HepG2 (cell line): ENCODE results near the gene EEPD1. TPM values are rescaled to one million over a fixed set of nuclear protein-coding genes. Genes with fewer than 3 reads are reported as not detected.

Experiments used
- AKAP8 ChIP-seq: sonication (generic); formaldehyde crosslinking; IDR thresholded peaks from 2 replicates; pipeline ENCODE4 v1.5.1; 2020; ENCODE audit warnings: mild to moderate bottlenecking, missing genetic modification reagents
- BCL6 ChIP-seq: IDR thresholded peaks from 2 replicates; pipeline ENCODE4 v1.6.1; 2016; ENCODE audit warnings: missing genetic modification reagents, missing compliant biosample characterization
- BRD4 ChIP-seq: sonication (generic); formaldehyde crosslinking; IDR thresholded peaks from 2 replicates; pipeline ENCODE4 v1.4.0; 2020; ENCODE audit warnings: missing genetic modification reagents
- CENPT ChIP-seq: sonication (generic); formaldehyde crosslinking; IDR thresholded peaks from 2 replicates; pipeline ENCODE4 v1.8.0; 2022; ENCODE audit warnings: low read depth, mild to moderate bottlenecking, moderate library complexity, missing genetic modification reagents
- CHCHD3 ChIP-seq: sonication (generic); formaldehyde crosslinking; IDR thresholded peaks from 2 replicates; pipeline ENCODE4 v1.8.0; 2022; ENCODE audit warnings: mild to moderate bottlenecking, missing genetic modification reagents, moderate library complexity
- DNMT3B ChIP-seq: conservative IDR thresholded peaks from 2 replicates; pipeline ENCODE4 v1.6.1; 2016; ENCODE audit warnings: missing biosample characterization, control low read depth
- EZH2 ChIP-seq: conservative IDR thresholded peaks from 2 replicates; pipeline ENCODE4 v1.6.1; 2012; ENCODE audit warnings: mild to moderate bottlenecking, low read depth, low read length, moderate library complexity
- GZF1 ChIP-seq: sonication (generic); formaldehyde crosslinking; IDR thresholded peaks from 2 replicates; pipeline ENCODE4 v1.5.1; 2020; ENCODE audit warnings: mild to moderate bottlenecking, missing genetic modification reagents
- JUND ChIP-seq: sonication (generic); formaldehyde crosslinking; IDR thresholded peaks from 2 replicates; pipeline ENCODE4 v1.8.0; 2022; ENCODE audit warnings: mild to moderate bottlenecking, missing genetic modification reagents
- KDM2A ChIP-seq: sonication (generic); formaldehyde crosslinking; IDR thresholded peaks from 2 replicates; pipeline ENCODE4 v1.4.0; 2020; ENCODE audit warnings: low read depth, missing genetic modification reagents, borderline replicate concordance
- KDM5B ChIP-seq: sonication (generic); formaldehyde crosslinking; IDR thresholded peaks from 2 replicates; pipeline ENCODE4 v1.4.0; 2020; ENCODE audit warnings: missing genetic modification reagents, mild to moderate bottlenecking, borderline replicate concordance
- NONO ChIP-seq, 2 experiments: fragments of 450-650 bp in 1 of 2; sonication (generic) in 1 of 2; formaldehyde crosslinking in 1 of 2; IDR thresholded peaks in 1 of 2; conservative IDR thresholded peaks in 1 of 2; 2 replicates each; pipeline versions ENCODE4 v1.6.1 to v1.8.0; 2017 to 2022; ENCODE audit warnings: mild to moderate bottlenecking in 1 of 2, missing genetic modification reagents in 1 of 2, moderate library complexity in 1 of 2
- NR2F6 ChIP-seq, 2 experiments: IDR thresholded peaks; 2 replicates each; pipeline ENCODE4 v1.6.1; 2016; ENCODE audit warnings: antibody characterized with exemption in 1 of 2, mild to moderate bottlenecking in 1 of 2
- PHF8 ChIP-seq: sonication (generic); formaldehyde crosslinking; IDR thresholded peaks from 2 replicates; pipeline ENCODE4 v1.5.0; 2020; ENCODE audit warnings: missing genetic modification reagents
- POLR2AphosphoS2 ChIP-seq: IDR thresholded peaks from 2 replicates; pipeline ENCODE4 v1.6.1; 2011; ENCODE audit warnings: low read depth, low read length, improper control_type of control experiment
- RFX5 ChIP-seq: IDR thresholded peaks from 2 replicates; pipeline ENCODE4 v1.6.1; 2011; ENCODE audit warnings: low read depth, low read length, improper control_type of control experiment
- RNF219 ChIP-seq: sonication (generic); formaldehyde crosslinking; IDR thresholded peaks from 2 replicates; pipeline ENCODE4 v1.5.0; 2020; ENCODE audit warnings: mild to moderate bottlenecking, missing genetic modification reagents
- SIX4 ChIP-seq: sonication (generic); formaldehyde crosslinking; IDR thresholded peaks from 2 replicates; pipeline ENCODE4 v1.4.0; 2020; ENCODE audit warnings: missing genetic modification reagents
- SKI ChIP-seq: fragments of 450-650 bp; IDR thresholded peaks from one replicate; pipeline ENCODE4 v1.6.1; 2018; ENCODE audit warnings: mild to moderate bottlenecking; ENCODE audit not compliant: partially characterized antibody
- SNAPC2 ChIP-seq: sonication (generic); formaldehyde crosslinking; IDR thresholded peaks from 2 replicates; pipeline ENCODE4 v1.8.1; 2022; ENCODE audit warnings: mild to moderate bottlenecking, missing genetic modification reagents
- TRIM24 ChIP-seq: sonication (generic); formaldehyde crosslinking; IDR thresholded peaks from 2 replicates; pipeline ENCODE4 v1.8.0; 2022; ENCODE audit warnings: mild to moderate bottlenecking, missing genetic modification reagents
- ZMAT3 ChIP-seq: sonication (generic); formaldehyde crosslinking; conservative IDR thresholded peaks from 2 replicates; pipeline ENCODE4 v1.7.0; 2021; ENCODE audit warnings: missing genetic modification reagents
- ZNF143 ChIP-seq: sonication (generic); formaldehyde crosslinking; IDR thresholded peaks from 2 replicates; pipeline ENCODE4 v1.4.0; 2020; ENCODE audit warnings: missing genetic modification reagents
- ZNF343 ChIP-seq: sonication (generic); formaldehyde crosslinking; IDR thresholded peaks from 2 replicates; pipeline ENCODE4 v1.4.0; 2020; ENCODE audit warnings: mild to moderate bottlenecking, missing genetic modification reagents
- ZNF44 ChIP-seq: sonication (generic); formaldehyde crosslinking; IDR thresholded peaks from 2 replicates; pipeline ENCODE4 v1.5.1; 2020; ENCODE audit warnings: mild to moderate bottlenecking, missing genetic modification reagents
- ZNF678 ChIP-seq: sonication (generic); formaldehyde crosslinking; IDR thresholded peaks from 2 replicates; pipeline ENCODE4 v1.4.0; 2020; ENCODE audit warnings: mild to moderate bottlenecking, missing genetic modification reagents
- polyA plus RNA-seq, 8 experiments: library from polyadenylated mRNA; depleted of rRNA in 3 of 8; stranded (reverse) in 7 of 8; unstranded in 1 of 8; fragments of >200 nt; fragmentation: Illumina TruSeq in 4 of 8; extraction: Trizol in 4 of 8; gene quantifications; 2 replicates each; pipeline versions ENCODE4 v1.2.1 to v1.2.3, GENCODE V29; 2011 to 2016; ENCODE audit warnings: low read depth in 4 of 8, missing spikeins in 1 of 8, mixed read lengths in 1 of 8; ENCODE audit not compliant: insufficient read depth in 1 of 8
- total RNA-seq, 5 experiments: library from RNA; depleted of rRNA; stranded (reverse); fragments of >200 nt; fragmentation: Illumina TruSeq; extraction: Trizol; gene quantifications; 2 replicates each; pipeline ENCODE4 v1.2.3, GENCODE V29; 2016; ENCODE audit warnings: low read depth in 1 of 5
- TF ChIP-seq, protein P1 (sequence below): sonication (generic); formaldehyde crosslinking; IDR thresholded peaks from 2 replicates; pipeline ENCODE4 v1.5.1; 2020; ENCODE audit warnings: missing genetic modification reagents, mild to moderate bottlenecking, borderline replicate concordance

EEPD1 gene
- total and polyA plus RNA-seq, 2 of the 13 experiments (the other 11 are each of a cell fraction or from before 2014, with no cell fraction given), result 10.1 to 16.4 TPM

DNA sequence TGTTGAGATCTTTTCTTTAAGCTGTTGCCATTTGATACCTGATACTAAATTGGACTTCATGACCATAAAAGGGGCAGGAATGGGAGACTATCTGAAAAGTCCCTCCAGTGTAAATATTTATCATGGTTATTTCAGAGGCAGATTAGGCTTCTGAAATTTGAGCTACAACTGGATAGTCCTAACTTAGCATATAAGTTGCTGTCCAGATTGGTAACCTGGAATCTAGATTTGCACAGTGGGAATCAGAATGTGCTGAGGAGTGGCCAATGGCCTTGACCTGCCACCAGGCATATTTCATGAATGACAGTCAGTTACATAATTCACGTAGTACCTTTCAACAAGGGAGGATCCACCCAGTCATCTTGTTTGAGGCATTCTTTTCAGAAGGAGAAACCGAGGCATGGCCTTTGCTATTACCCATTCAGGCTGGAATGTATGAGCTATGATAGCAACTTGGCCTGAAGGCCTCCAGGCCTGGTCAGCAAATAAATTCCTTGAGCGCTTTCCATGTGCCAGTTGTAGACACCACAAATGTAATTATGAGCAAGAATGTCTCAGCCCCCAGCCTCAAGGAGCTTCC, 80.0 kb downstream of the EEPD1 start (continued):
- TF ChIP-seq, protein P1, sequence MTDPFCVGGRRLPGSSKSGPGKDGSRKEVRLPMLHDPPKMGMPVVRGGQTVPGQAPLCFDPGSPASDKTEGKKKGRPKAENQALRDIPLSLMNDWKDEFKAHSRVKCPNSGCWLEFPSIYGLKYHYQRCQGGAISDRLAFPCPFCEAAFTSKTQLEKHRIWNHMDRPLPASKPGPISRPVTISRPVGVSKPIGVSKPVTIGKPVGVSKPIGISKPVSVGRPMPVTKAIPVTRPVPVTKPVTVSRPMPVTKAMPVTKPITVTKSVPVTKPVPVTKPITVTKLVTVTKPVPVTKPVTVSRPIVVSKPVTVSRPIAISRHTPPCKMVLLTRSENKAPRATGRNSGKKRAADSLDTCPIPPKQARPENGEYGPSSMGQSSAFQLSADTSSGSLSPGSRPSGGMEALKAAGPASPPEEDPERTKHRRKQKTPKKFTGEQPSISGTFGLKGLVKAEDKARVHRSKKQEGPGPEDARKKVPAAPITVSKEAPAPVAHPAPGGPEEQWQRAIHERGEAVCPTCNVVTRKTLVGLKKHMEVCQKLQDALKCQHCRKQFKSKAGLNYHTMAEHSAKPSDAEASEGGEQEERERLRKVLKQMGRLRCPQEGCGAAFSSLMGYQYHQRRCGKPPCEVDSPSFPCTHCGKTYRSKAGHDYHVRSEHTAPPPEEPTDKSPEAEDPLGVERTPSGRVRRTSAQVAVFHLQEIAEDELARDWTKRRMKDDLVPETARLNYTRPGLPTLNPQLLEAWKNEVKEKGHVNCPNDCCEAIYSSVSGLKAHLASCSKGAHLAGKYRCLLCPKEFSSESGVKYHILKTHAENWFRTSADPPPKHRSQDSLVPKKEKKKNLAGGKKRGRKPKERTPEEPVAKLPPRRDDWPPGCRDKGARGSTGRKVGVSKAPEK (CRISPR knock-in tag), result no peak
- TF ChIP-seq ZMAT3 (CRISPR knock-in tag), result no peak
- TF ChIP-seq NR2F6 (IDR thresholded peaks at IDR 0.05), result peak; percentile 54; the same call in 1 of the 2 replicates
- peak; percentile 76 for TF ChIP-seq NR2F6 (CRISPR knock-in tag; IDR thresholded peaks at IDR 0.05)
- no peak for TF ChIP-seq JUND (CRISPR knock-in tag)
- no peak for TF ChIP-seq ZNF678 (CRISPR knock-in tag)
- no peak for TF ChIP-seq GZF1 (CRISPR knock-in tag)
- no peak for TF ChIP-seq ZNF44
- TF ChIP-seq AKAP8 (CRISPR knock-in tag), result no peak
- peak; percentile 90 for TF ChIP-seq SIX4 (CRISPR knock-in tag)
- TF ChIP-seq TRIM24 (CRISPR knock-in tag), result no peak
- no peak for TF ChIP-seq ZNF343 (CRISPR knock-in tag)
- TF ChIP-seq CENPT (CRISPR knock-in tag), result no peak
- no peak for TF ChIP-seq SNAPC2
- TF ChIP-seq ZNF143 (CRISPR knock-in tag), result no peak
- no peak for TF ChIP-seq CHCHD3 (CRISPR knock-in tag)
- TF ChIP-seq KDM2A (CRISPR knock-in tag), result no peak
- TF ChIP-seq BCL6 (CRISPR knock-in tag), result peak; percentile 56
- TF ChIP-seq POLR2AphosphoS2, result no peak
- no peak for TF ChIP-seq RFX5
- no peak for TF ChIP-seq EZH2
- TF ChIP-seq BRD4 (CRISPR knock-in tag), result no peak
- TF ChIP-seq NONO (IDR thresholded peaks at IDR 0.05), result no peak
- TF ChIP-seq NONO (CRISPR knock-in tag; conservative IDR thresholded peaks at IDR 0.05), result no peak
- no peak for TF ChIP-seq PHF8 (CRISPR knock-in tag)
- no peak for TF ChIP-seq KDM5B (CRISPR knock-in tag)
- TF ChIP-seq RNF219, result no peak
- TF ChIP-seq SKI, result no peak
- TF ChIP-seq DNMT3B (CRISPR knock-in tag), result no peak
